ENCODE measurements around the gene NEK10. TPM values are rescaled to one million over a fixed set of nuclear protein-coding genes. Genes with fewer than 3 reads are reported as not detected.

NEK10 gene
- total RNA-seq, 1 experiment from 2014 or later, result 1.7 TPM

DNA sequence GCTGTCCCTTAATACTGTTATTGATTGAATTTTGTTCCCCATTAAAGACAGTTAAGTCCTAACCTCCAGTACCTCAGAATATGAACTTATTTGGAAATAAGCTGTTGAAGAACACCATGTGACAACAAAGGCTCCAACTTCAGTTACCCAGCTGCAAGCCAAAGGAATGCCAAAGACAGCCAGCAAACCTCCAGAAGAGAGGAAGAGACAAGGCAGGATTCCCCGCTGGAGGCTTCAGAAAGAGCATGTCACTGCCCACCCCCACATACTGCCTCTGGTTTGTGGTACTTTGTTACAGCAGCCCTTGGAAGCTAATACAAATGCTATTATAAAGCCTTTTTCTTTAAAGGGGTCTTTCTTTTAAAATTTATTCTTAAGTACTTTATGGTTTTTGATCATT lies 18.4 kb upstream of the NEK10 start:
- H3K4me2 ChIP-seq (ENCODE audit: low read length), result no peak overlapping the region
- no peak for DNase-seq
- no peak for TF ChIP-seq CTCF (conservative IDR thresholded peaks at IDR 0.05; ENCODE audit: low read depth, low read length)
- no peak for TF ChIP-seq EZH2phosphoT487 (IDR thresholded peaks at IDR 0.05; ENCODE audit: borderline replicate concordance, low read length)
- H3F3A ChIP-seq (ENCODE audit: low read length, unreplicated experiment), result peaks cover 6% of the 10 kb centered on the region
- POLR2A ChIA-PET (ENCODE audit: unreplicated experiment), result no interaction called here
- BruUV-seq (replicated peaks), result no TSS peak
- H3K27me3 ChIP-seq (ENCODE audit: low read length), result no peaks in the 10 kb centered on the region
- no peaks in the 10 kb centered on the region for H3K79me2 ChIP-seq (ENCODE audit: low read length)
- H4K20me1 ChIP-seq (ENCODE audit: low read length), result no peaks in the 10 kb centered on the region
- H3K9me2 ChIP-seq (replicated peaks; ENCODE audit: low read length), result no peaks in the 10 kb centered on the region
- H3K9me3 ChIP-seq (ENCODE audit: low read length), result no peaks in the 10 kb centered on the region
- no peaks in the 10 kb centered on the region; the same call in 1 of the 2 replicates for H3K4me1 ChIP-seq (ENCODE audit: insufficient read depth, low read length)
- intact Hi-C loops (cut with micrococcal nuclease), result no loop called here
- H3K36me3 ChIP-seq (ENCODE audit: low read depth, low read length), result peaks cover 62% of the 10 kb centered on the region
- no peak overlapping the region for H3K4me3 ChIP-seq (ENCODE audit: low read length)
- no peak overlapping the region for H3K27ac ChIP-seq (ENCODE audit: low read length)
- no peak for ATAC-seq
- CTCF ChIA-PET, result no interaction called here
- H3K9ac ChIP-seq (ENCODE audit: low read length), result no peak overlapping the region
- no peak overlapping the region for H2AFZ ChIP-seq (ENCODE audit: low read length)

- no peak for ATAC-seq
Observed at GRCh38 chr3:27385504-27385903, 16.3 kb upstream of the NEK10 start.

GRCh38 chr3:27384191-27384590 lies 15.0 kb upstream of the NEK10 start:
- Histone ChIP-seq H3K4me3 (ENCODE audit: low read length) (no peak overlapping the region), H3K27me3 (ENCODE audit: low read length) (no peaks in the 10 kb centered on the region), H3K79me2 (ENCODE audit: low read length) (no peaks in the 10 kb centered on the region), H4K20me1 (ENCODE audit: low read length) (no peaks in the 10 kb centered on the region), H2AFZ (ENCODE audit: low read length) (no peak overlapping the region), H3K9ac (ENCODE audit: low read length) (no peak overlapping the region), H3K9me3 (ENCODE audit: low read length) (no peaks in the 10 kb centered on the region), H3F3A (ENCODE audit: low read length, unreplicated experiment) (peaks cover 6% of the 10 kb centered on the region), H3K36me3 (ENCODE audit: low read depth, low read length) (peaks cover 50% of the 10 kb centered on the region), H3K4me2 (ENCODE audit: low read length) (no peak overlapping the region), H3K9me2 (replicated peaks; ENCODE audit: low read length) (no peaks in the 10 kb centered on the region), H3K27ac (ENCODE audit: low read length) (no peak overlapping the region), H3K4me1 (ENCODE audit: insufficient read depth, low read length) (no peaks in the 10 kb centered on the region)
- ChIA-PET CTCF (interaction anchor here (0.5 kb wide), 1 partner anchor 138 kb away, joined by 5 read pairs; no protein-coding TSS in a partner anchor), POLR2A (ENCODE audit: unreplicated experiment) (no interaction called here)
- TF ChIP-seq EZH2phosphoT487 (IDR thresholded peaks at IDR 0.05; ENCODE audit: borderline replicate concordance, low read length) (no peak), CTCF (conservative IDR thresholded peaks at IDR 0.05; ENCODE audit: low read depth, low read length) (no peak), EZH2 (IDR thresholded peaks at IDR 0.05; ENCODE audit: low read length, unreplicated experiment) (no peak)
- no TSS peak for BruUV-seq (replicated peaks)
- ATAC-seq (no peak), DNase-seq (no peak)
- intact Hi-C loops (cut with micrococcal nuclease), result no loop called here

More at GRCh38 chr3:27385504-27385903, 16.3 kb upstream of the NEK10 start:
- Histone ChIP-seq H3K9ac (ENCODE audit: low read length) (no peak overlapping the region), H3K27me3 (ENCODE audit: low read length) (no peaks in the 10 kb centered on the region), H3K4me2 (ENCODE audit: low read length) (no peak overlapping the region), H3K79me2 (ENCODE audit: low read length) (no peaks in the 10 kb centered on the region), H3K4me3 (ENCODE audit: low read length) (no peak overlapping the region), H3K27ac (ENCODE audit: low read length) (no peak overlapping the region), H2AFZ (ENCODE audit: low read length) (no peak overlapping the region), H3K9me2 (replicated peaks; ENCODE audit: low read length) (no peaks in the 10 kb centered on the region), H4K20me1 (ENCODE audit: low read length) (no peaks in the 10 kb centered on the region), H3K36me3 (ENCODE audit: low read depth, low read length) (peaks cover 54% of the 10 kb centered on the region), H3K9me3 (ENCODE audit: low read length) (no peaks in the 10 kb centered on the region), H3K4me1 (ENCODE audit: insufficient read depth, low read length) (no peaks in the 10 kb centered on the region), H3F3A (ENCODE audit: low read length, unreplicated experiment) (peaks cover 6% of the 10 kb centered on the region)
- intact Hi-C loops (cut with micrococcal nuclease), result no loop called here
- ChIA-PET CTCF (no interaction called here), POLR2A (ENCODE audit: unreplicated experiment) (no interaction called here)
- TF ChIP-seq CTCF (conservative IDR thresholded peaks at IDR 0.05; ENCODE audit: low read depth, low read length) (no peak), EZH2 (IDR thresholded peaks at IDR 0.05; ENCODE audit: low read length, unreplicated experiment) (no peak), EZH2phosphoT487 (IDR thresholded peaks at IDR 0.05; ENCODE audit: borderline replicate concordance, low read length) (no peak)
- BruUV-seq (replicated peaks), result no TSS peak
- no peak for DNase-seq

Data from PC-3 (cell line).